ENCODE measurements around the gene ABCB9. TPM values are rescaled to one million over a fixed set of nuclear protein-coding genes. Genes with fewer than 3 reads are reported as not detected.
A peak's percentile ranks its signal among the peaks of the same experiment; 100 is the strongest.

The ABCB9 gene
- total RNA-seq, 4 donors from 2014 or later, result 4.9 to 6.8 (median 5.3) TPM

DNA sequence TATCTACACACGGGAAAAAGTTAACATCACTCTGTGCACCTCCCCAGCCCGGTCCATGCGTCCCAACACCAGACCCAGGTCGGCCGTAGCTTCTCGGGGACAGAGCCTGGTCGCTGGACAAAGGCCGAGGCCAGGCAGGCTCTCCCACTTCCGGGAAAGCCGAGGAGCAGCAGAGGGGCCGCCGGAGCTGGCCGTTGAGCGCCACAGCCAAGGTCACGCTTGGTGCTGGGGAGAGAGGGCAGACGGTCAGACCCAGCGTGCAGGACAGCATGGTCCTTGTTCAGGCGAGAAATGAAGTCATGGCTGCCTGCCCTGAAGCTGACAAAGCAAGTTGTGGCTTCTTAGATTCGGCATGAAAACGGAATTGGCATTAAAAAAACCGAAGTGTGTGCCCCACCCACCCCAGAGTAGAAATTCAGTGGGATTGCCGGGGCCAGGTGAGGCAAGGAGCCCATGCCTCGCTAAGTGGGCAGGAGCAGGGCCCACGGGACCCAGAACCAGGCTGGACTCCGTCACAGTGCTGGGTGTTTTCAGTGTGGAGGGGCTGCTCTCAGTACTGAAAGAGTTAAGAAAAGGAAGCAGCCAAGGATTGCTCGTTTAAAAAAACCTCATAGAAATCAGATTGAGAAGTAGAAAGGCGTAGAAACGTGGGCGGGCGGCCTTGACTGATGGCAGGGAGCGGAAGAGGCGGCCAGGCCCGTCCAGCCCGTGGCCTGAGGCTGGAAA is 18.5 kb upstream of the ABCB9 start:
- H3K4me1 ChIP-seq, result peaks cover 17 to 43% of the 10 kb centered on the region in 2 donors
- TF ChIP-seq POLR2A (IDR thresholded peaks at IDR 0.05), result no peak
- TF ChIP-seq, protein P1, sequence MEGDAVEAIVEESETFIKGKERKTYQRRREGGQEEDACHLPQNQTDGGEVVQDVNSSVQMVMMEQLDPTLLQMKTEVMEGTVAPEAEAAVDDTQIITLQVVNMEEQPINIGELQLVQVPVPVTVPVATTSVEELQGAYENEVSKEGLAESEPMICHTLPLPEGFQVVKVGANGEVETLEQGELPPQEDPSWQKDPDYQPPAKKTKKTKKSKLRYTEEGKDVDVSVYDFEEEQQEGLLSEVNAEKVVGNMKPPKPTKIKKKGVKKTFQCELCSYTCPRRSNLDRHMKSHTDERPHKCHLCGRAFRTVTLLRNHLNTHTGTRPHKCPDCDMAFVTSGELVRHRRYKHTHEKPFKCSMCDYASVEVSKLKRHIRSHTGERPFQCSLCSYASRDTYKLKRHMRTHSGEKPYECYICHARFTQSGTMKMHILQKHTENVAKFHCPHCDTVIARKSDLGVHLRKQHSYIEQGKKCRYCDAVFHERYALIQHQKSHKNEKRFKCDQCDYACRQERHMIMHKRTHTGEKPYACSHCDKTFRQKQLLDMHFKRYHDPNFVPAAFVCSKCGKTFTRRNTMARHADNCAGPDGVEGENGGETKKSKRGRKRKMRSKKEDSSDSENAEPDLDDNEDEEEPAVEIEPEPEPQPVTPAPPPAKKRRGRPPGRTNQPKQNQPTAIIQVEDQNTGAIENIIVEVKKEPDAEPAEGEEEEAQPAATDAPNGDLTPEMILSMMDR (IDR thresholded peaks at IDR 0.05), result no peak

DNA sequence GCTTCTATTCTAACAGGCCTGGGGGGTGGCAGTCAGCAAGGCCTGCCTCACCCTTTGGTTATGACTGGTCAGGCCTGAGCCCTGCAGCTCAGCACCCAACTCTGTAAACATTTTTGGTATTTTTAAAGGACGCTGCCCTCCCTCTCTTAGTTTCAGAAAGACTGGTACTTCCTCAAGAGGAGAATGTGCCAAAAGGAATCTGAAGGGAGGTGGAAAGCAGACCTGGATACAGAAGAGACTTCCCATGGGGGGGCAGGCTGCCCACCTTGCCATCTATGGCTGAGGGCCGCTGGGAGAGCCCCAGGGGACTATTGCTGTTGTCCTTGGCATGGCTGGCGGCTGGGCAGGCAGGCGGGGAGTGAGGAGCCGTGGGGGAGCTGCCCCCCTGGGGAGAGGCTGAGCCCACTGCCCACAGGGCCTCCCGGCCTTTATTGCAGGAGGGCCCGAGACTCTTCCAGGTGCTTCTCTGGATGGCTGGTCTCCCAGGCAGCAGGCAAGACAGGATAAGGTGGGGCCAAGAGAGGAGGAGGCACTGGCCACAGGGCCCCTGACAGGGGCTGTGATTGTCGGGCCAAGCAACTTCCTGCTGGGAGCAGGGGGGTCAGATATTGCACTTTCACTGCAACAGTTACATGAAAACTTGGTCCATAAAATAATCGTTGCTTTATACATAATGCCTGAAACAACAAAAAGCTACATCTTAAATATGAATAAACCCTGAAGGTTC is 17.7 kb upstream of the ABCB9 start:
- intact Hi-C loops (cut with DNase I), result loop anchor here (5.0 kb wide), 1 partner anchor 253 kb away; no protein-coding TSS in a partner anchor
- DNase-seq, result no peak
- Histone ChIP-seq H3K9me3 (no peaks in the 10 kb centered on the region), H3K4me1 (peaks cover 20 to 48% of the 10 kb centered on the region in 2 donors), H3K4me3 (replicated peaks in 1 of 3) (no peak overlapping the region), H3K27ac (peak overlapping the region in 1 of 3 donors; percentile 11), H3K27me3 (no peaks in the 10 kb centered on the region), H3K36me3 (no peaks in the 10 kb centered on the region)
- no peak for TF ChIP-seq POLR2A (IDR thresholded peaks at IDR 0.05)
- TF ChIP-seq, protein P1 (IDR thresholded peaks at IDR 0.05), result no peak
- whole genome bisulfite sequencing, 2 donors, result 42 to 48% methylated on average over 7 to 9 of the region's 9 CpGs

More for the DNA sequence above, 18.5 kb upstream of the ABCB9 start:
- H3K27ac ChIP-seq, result peak overlapping the region in 1 of 3 donors; percentile 11
- DNase-seq, result peak; percentile 32 to 45
- WGBS, 2 donors, result 43 to 44% methylated on average over 34 of the region's 34 CpGs
- H3K9me3 ChIP-seq, result no peaks in the 10 kb centered on the region
- H3K4me3 ChIP-seq (replicated peaks in 1 of 3), result no peak overlapping the region
- H3K27me3 ChIP-seq, result no peaks in the 10 kb centered on the region
- H3K36me3 ChIP-seq, result no peaks in the 10 kb centered on the region
- intact Hi-C loops (cut with DNase I), result loop anchor here (5.0 kb wide), 1 partner anchor 253 kb away; no protein-coding TSS in a partner anchor

DNA sequence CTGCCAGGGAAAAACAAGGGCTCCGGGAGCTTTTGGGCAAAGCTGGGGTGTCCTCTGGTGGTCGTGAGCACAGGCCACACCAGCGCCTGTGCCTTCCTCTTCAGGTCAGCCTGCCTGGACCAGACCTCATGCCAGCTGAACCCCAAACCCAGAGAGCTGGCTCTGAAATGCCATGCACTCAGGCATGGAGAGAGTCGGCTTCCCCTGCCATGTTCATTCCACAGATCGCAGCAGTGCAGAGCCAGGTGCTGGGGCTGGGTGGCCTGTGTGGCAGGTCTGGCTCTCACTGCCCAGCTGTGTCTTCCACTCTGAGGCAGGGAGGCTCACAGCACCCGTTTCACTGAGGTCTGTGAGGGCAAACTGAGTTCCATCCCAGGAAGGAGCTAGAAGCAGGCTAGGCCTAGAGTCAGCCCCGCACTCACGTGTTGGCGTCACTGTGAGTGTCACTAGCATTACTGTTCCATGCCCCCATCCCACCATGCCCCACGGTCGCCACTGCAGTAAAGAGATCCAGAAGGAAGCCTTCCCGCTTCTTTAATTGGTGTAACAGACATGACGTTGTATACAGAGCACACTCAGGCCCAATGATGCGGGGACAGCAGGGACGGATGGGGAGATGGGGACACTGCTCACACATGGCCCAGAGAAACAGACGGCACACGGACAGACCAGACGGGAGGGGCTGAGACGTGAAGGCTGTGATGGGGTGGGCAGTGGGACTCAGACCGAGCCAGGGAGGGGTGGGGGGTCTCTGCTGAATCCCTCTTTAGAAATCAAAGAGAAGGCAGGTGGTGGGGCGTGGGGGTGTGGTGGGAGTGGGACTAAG is 16.9 kb upstream of the ABCB9 start:
- Histone ChIP-seq H3K4me1 (peaks cover 20 to 48% of the 10 kb centered on the region in 2 donors), H3K9me3 (no peaks in the 10 kb centered on the region), H3K4me3 (replicated peaks in 1 of 3) (no peak overlapping the region), H3K27me3 (no peaks in the 10 kb centered on the region), H3K27ac (peak overlapping the region in 1 of 3 donors; percentile 11), H3K36me3 (no peaks in the 10 kb centered on the region)
- intact Hi-C loops (cut with DNase I), result loop anchor here (5.0 kb wide), 1 partner anchor 254 kb away; no protein-coding TSS in a partner anchor
- no peak for TF ChIP-seq POLR2A (IDR thresholded peaks at IDR 0.05)
- TF ChIP-seq, protein P1 (IDR thresholded peaks at IDR 0.05), result no peak
- DNase-seq, result no peak
- WGBS, 2 donors, result 85 to 86% methylated on average over 15 to 21 of the region's 21 CpGs

DNA sequence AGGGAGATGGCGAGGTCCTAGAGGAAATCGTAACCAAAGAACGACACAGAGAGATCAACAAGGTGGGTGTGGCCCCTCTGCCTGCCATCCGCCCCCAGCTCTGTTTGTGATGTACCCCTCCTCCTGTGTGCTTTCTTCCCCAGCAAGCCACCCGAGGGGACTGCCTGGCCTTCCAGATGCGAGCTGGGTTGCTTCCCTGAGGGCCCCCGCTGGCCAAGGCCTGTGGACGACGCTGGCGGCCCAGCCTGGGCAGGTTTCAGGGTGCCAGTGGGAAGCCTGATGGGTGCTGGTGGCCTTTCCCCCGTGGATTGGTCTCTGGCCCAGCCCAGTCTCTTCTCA is 16.2 kb upstream of the ABCB9 start:
- H3K36me3 ChIP-seq, result no peaks in the 10 kb centered on the region
- no peak for DNase-seq
- peaks cover 20 to 48% of the 10 kb centered on the region in 2 donors for H3K4me1 ChIP-seq
- TF ChIP-seq POLR2A (IDR thresholded peaks at IDR 0.05), result no peak
- TF ChIP-seq, protein P1 (IDR thresholded peaks at IDR 0.05), result no peak
- H3K27ac ChIP-seq, result no peak overlapping the region
- no peaks in the 10 kb centered on the region for H3K27me3 ChIP-seq
- 85 to 88% methylated on average over 9 to 11 of the region's 11 CpGs for WGBS, 2 donors
- no peaks in the 10 kb centered on the region for H3K9me3 ChIP-seq
- intact Hi-C loops (cut with DNase I), result loop anchor here (5.0 kb wide), 1 partner anchor 255 kb away; no protein-coding TSS in a partner anchor
- H3K4me3 ChIP-seq (replicated peaks in 1 of 3), result no peak overlapping the region
